HG03565 (cell line): ENCODE measurements around the gene ST7.
A peak's percentile ranks its signal among the peaks of the same experiment; 100 is the strongest.
"Not testable (repeated sequence)": the region's sequence is repeated elsewhere in the genome, so short reads cannot be mapped to it uniquely, and the experiment has no call there.

Source experiments
- ATAC-seq: cut with Tn5 transposase; IDR thresholded peaks from one replicate; pipeline ENCODE4 v1.9.1; 2021; ENCODE audit warnings: mild to moderate bottlenecking, moderate library complexity; ENCODE audit not compliant: unreplicated experiment

ST7 gene, protein sequence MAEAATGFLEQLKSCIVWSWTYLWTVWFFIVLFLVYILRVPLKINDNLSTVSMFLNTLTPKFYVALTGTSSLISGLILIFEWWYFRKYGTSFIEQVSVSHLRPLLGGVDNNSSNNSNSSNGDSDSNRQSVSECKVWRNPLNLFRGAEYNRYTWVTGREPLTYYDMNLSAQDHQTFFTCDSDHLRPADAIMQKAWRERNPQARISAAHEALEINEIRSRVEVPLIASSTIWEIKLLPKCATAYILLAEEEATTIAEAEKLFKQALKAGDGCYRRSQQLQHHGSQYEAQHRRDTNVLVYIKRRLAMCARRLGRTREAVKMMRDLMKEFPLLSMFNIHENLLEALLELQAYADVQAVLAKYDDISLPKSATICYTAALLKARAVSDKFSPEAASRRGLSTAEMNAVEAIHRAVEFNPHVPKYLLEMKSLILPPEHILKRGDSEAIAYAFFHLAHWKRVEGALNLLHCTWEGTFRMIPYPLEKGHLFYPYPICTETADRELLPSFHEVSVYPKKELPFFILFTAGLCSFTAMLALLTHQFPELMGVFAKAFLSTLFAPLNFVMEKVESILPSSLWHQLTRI

DNA sequence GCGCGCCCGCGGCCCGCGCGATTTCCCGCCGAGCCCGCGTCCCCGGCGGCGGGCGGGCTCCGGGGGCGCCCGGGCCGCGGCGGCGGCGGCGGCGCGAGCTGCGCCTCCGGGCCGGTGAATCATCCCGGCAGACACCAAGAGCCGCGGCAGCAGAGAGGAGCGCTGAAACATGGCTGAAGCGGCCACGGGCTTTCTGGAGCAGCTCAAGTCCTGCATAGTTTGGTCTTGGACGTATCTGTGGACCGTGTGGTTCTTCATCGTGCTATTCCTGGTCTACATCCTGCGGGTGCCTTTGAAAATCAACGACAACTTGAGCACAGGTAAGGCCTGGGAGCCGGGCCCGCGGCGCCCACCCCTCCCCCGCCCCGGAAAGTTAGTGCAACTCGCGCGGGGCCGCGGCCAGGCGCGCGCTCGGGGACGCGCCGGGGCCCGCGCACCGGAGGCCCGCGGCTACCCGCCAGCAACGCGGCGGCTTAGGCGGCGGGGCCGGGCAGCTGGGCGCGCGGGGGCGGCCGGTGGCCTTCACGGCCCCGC, at the start of gene ST7:
Gene ST7 (plus strand): TSS at position 130 of the 534 bp plus-strand sequence. CDS start 40 bp downstream, at position 170.
- ATAC-seq, result no peak

- ATAC-seq, result no peak
Measured at GRCh38 chr7:116906391-116906790, 46.9 kb upstream of the ST7 start.

DNA sequence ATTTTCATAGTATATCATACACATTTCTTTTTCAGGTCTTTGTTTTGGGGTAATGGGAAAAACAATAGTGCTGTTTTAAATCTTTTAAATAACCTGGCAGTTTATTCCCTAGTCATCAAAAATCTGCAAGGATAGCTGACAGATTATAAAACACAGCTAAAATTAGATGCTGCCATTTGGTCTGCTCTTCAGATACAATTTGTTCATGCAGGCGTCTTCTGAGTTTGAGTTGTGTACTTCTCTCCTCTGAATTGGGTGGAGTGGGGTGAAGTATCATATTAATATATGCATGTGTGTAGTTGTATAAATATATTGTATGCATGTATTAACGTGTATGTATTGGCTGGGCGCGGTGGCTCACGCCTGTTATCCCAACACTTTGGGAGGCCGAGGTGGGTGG, 42.9 kb upstream of the ST7 start:
- ATAC-seq, result no peak

GRCh38 chr7:116911801-116912200, 41.5 kb upstream of the ST7 start:
- ATAC-seq, result no peak

- no peak for ATAC-seq
Measured at GRCh38 chr7:116912269-116912909, 40.9 kb upstream of the ST7 start.

- no peak for ATAC-seq
Measured at GRCh38 chr7:116918704-116919103, 34.6 kb upstream of the ST7 start.

GRCh38 chr7:116920359-116920758, 32.9 kb upstream of the ST7 start:
- no peak for ATAC-seq

DNA sequence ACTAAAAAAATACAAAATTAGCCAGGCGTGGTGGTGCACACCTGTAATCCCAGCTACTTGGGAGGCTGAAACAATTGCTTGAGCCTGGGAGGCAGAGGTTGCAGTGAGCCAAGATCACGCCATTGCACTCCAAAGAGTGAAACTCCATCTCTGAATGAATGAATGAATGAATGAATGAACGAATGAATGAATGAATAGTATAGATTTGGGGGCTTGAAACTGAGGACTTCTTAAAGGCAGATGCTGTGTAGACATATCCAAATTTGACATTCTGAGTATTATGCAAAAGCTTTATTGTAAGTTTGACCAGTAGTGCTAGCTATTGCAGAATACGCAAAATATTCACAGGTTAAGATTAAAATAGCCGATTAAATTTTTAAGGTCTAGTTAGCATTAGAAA, 30.8 kb upstream of the ST7 start:
- ATAC-seq, result no peak

DNA sequence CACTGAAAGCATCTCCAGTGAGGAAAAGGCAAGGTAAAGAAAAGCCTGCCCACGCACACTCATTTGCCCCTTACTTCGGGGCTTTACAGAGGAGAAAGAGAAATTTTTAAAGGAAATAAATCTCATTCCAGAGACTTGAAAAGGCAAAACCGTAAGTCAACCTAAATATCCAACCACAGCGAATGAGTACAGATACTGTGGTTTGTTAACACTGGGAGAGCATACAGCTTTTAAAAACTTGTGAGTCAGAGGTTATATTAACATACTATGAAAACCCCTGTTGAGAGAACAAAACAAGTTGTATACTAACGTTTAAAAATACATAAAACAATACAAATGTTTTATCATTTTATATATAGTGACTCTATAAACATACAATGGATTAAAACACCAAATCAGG, 28.6 kb upstream of the ST7 start:
- no peak for ATAC-seq

DNA sequence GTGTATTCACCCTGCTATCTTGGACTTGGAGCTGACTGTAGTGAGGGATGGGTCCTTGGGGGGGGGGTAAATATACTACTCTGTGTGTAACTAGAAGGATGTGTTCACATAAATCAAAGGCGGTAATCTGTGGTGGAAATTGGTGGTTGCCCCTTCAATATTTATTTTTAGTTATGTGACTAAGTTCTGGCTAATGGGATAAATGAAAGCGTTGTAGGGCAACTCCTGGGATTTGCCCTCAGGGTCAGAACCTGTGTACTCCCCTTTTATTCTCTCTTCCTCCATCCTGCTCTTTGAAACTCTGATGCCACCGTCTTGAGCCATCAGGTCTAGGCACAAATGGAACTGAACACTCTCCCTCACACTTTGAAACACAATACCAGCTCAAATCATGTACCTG, 24.3 kb upstream of the ST7 start:
- no peak for ATAC-seq

- ATAC-seq, result peak; percentile 71
Measured at GRCh38 chr7:116929914-116930913, 23.1 kb upstream of the ST7 start.

DNA sequence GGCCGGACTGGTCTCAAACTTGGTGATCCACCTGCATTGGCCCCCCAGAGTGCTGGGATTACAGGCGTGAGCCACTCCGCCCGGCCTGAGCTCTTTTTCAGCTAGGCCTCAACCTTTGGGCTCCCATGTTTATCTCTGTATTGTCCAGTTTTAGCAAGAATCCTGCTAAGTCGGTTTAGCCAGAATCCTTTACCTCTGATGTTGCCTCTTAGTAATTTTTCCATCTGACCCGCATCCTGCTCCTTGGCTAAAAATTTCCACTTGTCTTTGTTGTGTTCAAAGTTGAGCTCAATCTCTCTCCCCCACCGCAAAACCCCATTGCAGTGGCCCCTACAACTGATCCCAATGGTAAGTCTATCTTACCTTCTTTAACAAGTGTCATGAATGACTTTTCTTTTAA, 20.7 kb upstream of the ST7 start:
- ATAC-seq, result no peak

- ATAC-seq, result no peak
Measured at GRCh38 chr7:116933465-116933864, 19.8 kb upstream of the ST7 start.

DNA sequence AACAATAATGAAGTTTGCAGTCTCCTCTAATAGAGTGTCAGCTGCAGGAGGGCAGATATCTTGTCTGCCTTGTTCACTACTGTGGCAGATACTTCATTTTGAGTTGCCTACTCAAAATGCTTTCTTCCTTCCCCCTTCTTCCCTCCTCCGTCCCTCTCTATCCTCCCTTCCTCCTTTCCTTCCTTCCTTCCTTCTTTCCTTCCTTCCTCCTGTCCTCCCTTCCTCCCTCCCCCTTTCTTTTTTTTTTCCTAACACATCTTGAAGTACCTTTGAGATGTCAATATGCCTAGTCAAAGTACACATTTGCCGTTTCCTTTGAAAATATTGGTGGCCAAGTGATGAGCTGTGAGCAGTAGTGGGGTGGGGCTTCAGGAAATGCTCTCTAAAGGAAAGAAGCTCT, 18.7 kb upstream of the ST7 start:
- ATAC-seq, result no peak

- not testable (repeated sequence) for ATAC-seq
Measured at GRCh38 chr7:116936844-116937243, 16.5 kb upstream of the ST7 start.

DNA sequence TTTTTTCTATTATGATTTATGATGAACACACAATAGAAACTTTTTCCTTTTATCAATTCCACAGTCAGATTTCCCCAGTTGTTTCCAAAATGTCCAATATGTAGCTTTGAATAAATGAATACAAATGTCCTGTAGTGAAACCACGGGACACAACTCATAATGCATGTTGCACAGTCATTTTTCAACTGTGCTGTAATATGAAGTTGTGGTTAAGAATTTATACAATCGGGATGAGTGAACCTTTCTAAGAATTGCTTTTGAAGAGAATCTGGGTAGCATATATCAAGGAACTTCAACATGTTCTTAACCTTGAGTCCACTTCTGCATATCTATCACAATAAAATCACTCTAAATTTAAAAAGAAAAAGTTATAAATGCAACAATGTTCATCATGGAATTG, 14.6 kb upstream of the ST7 start:
- ATAC-seq, result no peak

GRCh38 chr7:116940689-116941370, 12.5 kb upstream of the ST7 start:
- no peak for ATAC-seq

GRCh38 chr7:116942504-116942903, 10.8 kb upstream of the ST7 start:
- no peak for ATAC-seq

- ATAC-seq, result no peak
Measured at GRCh38 chr7:116948934-116949333, 4.4 kb upstream of the ST7 start.
